GM18511 (cell line): ENCODE measurements around the gene TSC22D4.

Source experiments
- ATAC-seq: cut with Tn5 transposase; IDR thresholded peaks from one replicate; pipeline ENCODE4 v1.9.1; 2021; ENCODE audit warnings: mild to moderate bottlenecking, moderate library complexity; ENCODE audit not compliant: unreplicated experiment

TSC22D4 gene

DNA sequence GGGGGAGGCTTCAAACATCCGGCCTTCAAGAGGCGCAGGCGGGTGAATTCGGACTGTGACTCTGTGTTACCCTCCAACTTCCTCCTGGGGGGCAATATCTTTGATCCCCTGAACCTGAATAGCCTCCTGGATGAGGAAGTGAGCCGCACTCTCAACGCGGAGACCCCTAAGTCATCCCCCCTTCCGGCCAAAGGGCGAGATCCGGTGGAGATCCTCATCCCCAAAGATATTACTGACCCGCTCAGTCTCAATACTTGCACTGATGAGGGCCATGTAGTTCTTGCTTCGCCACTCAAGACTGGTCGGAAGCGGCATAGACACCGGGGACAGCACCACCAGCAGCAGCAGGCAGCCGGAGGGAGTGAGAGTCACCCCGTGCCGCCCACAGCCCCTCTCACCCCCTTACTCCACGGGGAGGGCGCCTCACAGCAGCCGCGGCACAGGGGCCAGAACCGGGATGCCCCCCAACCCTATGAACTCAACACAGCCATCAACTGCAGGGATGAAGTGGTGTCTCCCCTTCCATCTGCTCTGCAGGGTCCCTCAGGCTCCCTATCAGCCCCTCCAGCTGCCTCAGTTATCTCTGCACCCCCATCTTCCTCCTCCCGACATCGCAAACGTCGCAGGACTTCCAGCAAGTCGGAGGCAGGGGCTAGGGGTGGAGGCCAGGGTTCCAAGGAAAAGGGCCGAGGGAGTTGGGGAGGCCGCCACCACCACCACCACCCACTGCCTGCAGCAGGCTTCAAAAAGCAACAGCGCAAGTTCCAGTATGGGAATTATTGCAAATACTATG, 48.3 kb downstream of the TSC22D4 start:
- ATAC-seq, result no peak

DNA sequence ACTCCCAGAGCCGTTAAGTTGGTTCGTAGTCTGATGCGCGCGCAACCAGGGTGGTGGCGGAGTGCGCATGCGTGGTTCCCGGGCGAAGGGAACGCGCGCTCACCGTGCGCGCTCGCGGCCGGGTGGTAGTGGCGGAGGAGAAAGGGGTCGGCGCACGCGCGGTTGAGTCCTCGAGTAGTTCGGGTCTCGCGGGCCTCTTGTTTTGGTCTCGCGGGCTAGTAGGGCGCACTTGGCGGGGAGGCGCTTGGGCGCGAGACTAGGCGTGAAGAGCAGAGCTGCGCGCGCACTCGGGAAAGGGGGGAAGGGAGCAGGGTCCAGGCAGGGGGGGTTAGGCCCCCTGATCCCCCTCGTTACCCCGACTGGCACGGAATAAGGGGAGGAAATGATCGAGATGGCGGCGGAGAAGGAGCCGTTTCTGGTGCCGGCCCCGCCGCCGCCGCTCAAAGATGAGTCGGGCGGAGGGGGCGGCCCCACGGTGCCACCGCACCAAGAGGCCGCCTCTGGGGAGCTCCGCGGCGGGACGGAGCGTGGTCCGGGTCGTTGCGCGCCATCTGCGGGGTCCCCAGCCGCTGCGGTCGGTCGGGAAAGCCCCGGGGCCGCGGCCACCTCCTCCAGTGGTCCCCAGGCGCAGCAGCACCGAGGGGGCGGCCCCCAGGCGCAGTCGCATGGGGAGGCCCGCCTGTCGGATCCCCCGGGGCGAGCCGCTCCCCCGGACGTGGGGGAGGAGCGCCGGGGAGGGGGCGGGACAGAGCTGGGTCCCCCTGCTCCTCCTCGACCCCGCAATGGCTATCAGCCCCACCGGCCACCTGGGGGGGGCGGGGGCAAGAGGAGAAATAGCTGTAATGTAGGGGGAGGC, 49.1 kb downstream of the TSC22D4 start, which contains the start of gene MEPCE:
MEPCE (plus strand) TSS at position 195 of the 856 bp plus-strand sequence; CDS start at position 383, 188 bp downstream.
- peak; percentile 42 for ATAC-seq

DNA sequence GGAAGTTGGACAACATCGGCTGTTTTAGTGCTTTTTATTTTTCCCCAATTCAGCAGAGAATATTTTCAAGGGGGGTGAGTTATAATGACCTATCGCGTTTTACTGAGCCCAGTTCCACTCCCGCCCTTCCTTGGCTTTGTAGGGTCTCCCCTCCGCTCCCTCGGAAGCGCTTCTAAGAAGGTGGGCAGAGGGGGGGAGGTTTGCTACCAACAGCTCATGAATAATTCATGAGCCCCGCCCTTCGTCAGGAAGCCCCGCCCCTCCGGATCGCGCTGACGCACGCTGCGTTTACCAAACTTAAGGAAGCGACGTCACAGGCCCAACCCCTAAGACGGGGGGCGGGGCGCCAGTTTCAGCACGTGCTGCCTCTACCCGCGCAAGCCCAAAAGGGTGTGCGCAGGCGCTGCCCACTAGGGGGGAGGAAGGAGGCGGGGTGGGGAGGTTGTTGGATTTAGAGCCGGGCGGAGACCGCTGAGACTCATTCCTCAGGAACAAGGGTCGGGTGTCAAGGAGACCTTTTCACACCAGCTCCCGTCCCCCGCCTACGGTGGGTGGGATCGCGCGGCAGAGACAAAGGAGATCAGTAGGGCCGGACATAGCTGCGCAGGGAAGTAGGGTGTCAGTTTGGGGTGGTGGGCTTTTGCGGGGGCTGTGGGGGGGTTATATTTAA, 49.9 kb downstream of the TSC22D4 start:
- peak; percentile 55 for ATAC-seq

DNA sequence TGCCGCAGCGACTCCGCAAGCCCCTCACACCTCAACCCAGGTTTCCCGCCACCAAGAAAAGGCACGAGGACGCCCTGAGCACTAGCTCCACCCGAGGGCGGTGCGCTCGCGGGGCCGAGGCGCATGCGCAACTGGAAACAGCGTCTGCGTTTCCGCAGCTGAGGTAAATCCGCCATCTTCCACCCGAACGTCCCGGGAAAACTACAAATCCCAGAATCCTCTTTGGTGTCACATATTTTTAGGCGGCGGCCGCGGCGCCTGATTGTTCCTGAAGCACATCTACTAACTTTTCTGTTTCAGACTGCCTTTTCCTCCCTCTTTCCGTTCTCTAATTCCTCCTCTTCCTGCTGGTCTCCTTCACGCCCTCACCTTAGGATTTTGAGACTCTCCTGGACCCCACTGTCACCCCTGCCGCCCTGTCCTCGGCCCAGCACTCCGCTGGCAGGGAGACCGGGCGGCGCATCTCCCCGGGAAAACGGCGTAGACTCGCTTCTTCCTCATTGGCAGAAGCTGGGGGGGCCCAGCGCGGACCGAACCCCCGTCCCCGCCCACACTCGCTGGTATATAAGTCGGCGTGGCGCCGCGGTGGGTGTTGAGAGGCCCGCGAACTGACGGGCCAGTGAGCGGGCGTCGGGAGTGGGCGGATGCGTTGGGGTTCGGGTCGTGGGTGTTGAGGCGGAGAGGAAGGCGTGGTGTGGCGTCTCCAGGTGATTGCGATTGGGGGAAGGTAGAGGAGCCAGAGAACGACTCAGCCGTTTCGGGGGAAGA, 50.6 kb downstream of the TSC22D4 start, which contains the start of gene ZCWPW1:
ZCWPW1 (minus strand) TSS at position 505 of the 768 bp plus-strand sequence. CDS start 8,054 bp downstream, outside the sequence.
- ATAC-seq, result peak; percentile 55

DNA sequence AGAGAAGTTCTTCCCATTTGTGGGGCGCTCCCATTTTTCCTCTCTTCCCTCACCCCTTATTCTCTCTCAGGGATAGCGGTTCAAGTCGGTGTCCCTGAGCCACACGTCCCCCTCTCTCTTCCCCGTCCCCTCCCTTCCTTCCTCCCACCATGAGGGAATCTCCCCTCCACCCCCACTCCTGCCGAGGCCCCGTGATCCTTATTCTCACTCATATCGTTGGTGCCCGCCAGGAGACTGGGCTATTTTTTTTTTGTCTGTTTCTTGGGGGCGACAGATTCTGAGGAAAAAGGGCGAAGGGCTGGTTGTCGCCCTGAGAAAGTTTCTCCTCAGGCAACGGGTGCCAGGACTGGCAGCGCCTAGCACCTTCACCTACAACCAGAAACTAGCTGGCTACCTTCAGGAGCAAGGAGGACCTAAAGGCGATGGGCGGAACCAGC, 51.2 kb downstream of the TSC22D4 start:
- no peak for ATAC-seq

DNA sequence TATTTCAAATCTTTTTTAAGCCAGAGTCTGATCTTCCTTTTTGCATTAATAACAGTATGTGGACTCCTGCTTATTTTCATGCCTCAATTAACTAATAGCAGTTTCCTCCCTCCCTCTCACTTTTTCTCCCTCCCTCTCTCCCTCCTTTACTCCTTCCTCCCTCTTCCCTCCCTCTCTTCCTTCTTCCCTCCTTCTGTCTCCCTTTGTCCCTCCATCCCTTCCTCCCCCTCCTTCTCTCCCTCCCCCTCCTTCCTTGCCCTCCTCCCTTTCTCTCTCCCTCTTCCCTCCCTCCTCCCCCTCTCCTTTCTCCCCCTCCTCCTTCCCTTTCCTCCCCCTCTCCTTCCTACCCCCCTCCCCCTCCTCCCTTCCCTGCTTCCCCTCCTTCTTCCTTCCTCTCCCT, 52.5 kb downstream of the TSC22D4 start:
- no peak for ATAC-seq

DNA sequence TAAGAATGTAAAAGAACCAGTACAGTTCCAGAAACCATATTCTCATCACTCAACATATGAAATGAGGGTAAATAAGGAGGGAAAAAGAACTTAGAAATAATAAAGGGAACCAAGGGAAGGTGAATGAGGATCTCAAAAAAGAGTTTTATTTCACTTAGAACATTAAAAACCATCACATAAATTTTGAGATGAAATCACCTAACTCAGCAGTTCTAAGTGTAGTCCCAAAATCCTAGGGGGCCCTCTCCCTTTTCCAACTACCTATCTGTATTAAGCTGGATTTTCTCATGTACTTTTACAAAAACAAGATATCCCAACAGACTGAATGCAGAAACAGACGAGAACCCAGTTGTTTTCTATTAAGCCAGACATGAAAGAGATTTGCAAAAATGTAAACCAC, 53.7 kb downstream of the TSC22D4 start:
- ATAC-seq, result no peak

DNA sequence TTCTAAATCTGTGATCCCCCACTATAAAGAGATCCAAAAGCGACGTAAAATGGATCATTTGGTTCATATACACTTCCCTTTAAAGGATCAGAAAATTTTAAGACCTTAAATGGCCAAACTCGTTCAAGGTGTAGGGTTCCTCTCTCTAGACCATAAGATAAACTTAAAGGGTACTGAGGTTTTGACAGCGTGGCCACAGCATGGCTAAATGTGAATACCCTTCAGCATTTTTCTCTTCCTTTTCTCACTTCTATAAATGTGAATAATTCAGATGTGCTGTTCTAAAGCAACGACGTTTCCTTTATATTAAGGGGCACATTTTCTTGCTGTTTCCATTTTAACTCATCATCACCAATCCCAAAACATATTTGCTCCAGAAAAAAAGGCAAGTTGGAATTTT, 55.7 kb downstream of the TSC22D4 start:
- no peak for ATAC-seq

DNA sequence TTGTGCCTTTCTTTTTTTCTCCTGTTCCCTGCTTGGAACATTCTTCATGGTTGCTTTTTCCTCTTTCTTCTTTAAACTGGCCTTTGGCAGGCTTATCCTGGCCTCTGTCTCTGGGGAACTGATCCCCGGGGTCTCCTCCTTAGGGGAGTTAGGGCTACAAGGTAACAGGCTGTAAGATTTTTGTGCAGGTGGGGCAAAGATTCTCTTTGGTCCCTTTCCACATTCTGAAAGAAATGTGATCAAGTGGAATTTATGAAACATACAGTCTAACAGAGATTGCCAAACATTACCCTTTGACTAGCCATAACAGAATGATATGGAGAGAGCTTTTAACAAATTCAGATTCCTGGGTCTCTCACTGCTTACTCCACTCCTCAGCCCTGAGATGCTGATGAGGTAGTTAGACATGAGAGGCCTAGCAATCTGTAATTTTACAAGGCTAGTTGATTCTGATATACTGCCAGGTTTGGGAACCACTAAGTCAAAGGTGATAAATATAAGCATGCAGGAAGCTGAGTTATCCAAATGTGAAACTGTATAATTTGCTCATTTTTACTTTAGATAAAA, 59.3 kb downstream of the TSC22D4 start:
- ATAC-seq, result no peak

DNA sequence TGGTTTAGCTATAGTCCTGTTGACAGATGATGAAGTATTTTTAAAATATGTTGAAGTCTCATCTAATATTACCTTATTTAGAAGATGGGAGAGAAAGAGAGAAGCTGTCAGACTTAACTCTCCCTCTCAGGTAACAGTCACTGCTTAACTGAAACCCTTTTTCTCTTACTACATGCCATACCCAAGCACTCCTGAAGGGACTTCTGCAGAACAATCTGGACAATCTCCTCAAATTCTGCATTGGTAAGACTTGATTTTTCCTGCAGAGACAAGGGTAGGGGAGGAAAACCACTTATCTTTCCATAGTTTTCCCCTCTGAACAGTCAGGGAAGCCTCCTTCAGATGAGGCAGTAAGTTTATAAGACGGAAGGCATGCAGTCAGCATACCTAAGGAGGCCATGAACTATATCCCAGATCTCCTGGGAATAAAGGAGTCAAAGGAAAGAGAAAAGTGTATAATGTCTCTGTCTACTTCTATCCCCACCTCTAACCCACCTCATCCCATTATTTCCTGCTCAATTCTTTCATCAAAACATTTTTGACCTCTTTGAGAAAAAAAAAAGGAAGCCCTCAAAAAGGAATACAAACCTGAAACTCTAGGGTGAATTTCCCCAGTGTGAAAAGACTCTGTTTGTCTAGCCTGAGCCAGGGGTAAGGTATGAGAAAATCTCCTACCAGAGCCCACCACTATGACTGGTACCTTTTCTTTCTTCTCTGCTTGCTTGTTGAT, 59.9 kb downstream of the TSC22D4 start:
- ATAC-seq, result no peak
